H9 (cell line): Measurements from ENCODE around the gene VPREB3. TPM values are rescaled to one million over a fixed set of nuclear protein-coding genes. Genes with fewer than 3 reads are reported as not detected.

ENCODE experiments used
- DNase-seq: peaks from one replicate; pipeline ENCODE4 v3.0.0-alpha.2; 2017
- H2AFZ ChIP-seq: one replicate; pipeline ENCODE4 v1.6.1; 2013; ENCODE audit warnings: mild to moderate bottlenecking, low read length, control low read depth, moderate library complexity
- H2AK5ac ChIP-seq: 2 replicates; pipeline ENCODE4 v1.6.1; 2013; ENCODE audit warnings: low read length, control low read depth, mixed read lengths; ENCODE audit not compliant: insufficient read length
- H2BK120ac ChIP-seq: one replicate; pipeline ENCODE4 v1.6.1; 2013; ENCODE audit warnings: low read depth, mild to moderate bottlenecking, low read length, control low read depth, inconsistent platforms; ENCODE audit not compliant: poor library complexity, severe bottlenecking
- H2BK12ac ChIP-seq: 2 replicates; pipeline ENCODE4 v1.6.1; 2013; ENCODE audit warnings: low read length, control low read depth, mixed read lengths, low read depth; ENCODE audit not compliant: insufficient read length
- H2BK15ac ChIP-seq: 2 replicates; pipeline ENCODE4 v1.6.1; 2013; ENCODE audit warnings: low read depth, low read length, control low read depth
- H2BK20ac ChIP-seq: one replicate; pipeline ENCODE4 v1.6.1; 2013; ENCODE audit warnings: low read depth, mild to moderate bottlenecking, low read length, control low read depth, inconsistent platforms; ENCODE audit not compliant: poor library complexity, severe bottlenecking
- H2BK5ac ChIP-seq: 2 replicates; pipeline ENCODE4 v1.6.1; 2013; ENCODE audit warnings: low read length, control low read depth, mixed read lengths; ENCODE audit not compliant: insufficient read length
- H3K14ac ChIP-seq: 2 replicates; pipeline ENCODE4 v1.6.1; 2013; ENCODE audit warnings: low read length, control low read depth; ENCODE audit not compliant: insufficient read depth
- H3K18ac ChIP-seq: 2 replicates; pipeline ENCODE4 v1.6.1; 2013; ENCODE audit warnings: low read depth, mild to moderate bottlenecking, mixed read lengths, low read length, control low read depth; ENCODE audit not compliant: insufficient read length
- H3K23ac ChIP-seq: 2 replicates; pipeline ENCODE4 v1.6.1; 2013; ENCODE audit warnings: low read length, control low read depth, mixed read lengths, low read depth; ENCODE audit not compliant: insufficient read length
- H3K23me2 ChIP-seq: 2 replicates; pipeline ENCODE4 v1.6.1; 2013; ENCODE audit warnings: low read depth, mild to moderate bottlenecking, mixed read lengths, low read length, control low read depth; ENCODE audit not compliant: insufficient read length, poor library complexity, severe bottlenecking
- H3K27ac ChIP-seq: 2 replicates; pipeline ENCODE4 v1.5.1; 2013; ENCODE audit warnings: low read length, control low read depth, mixed read lengths, low read depth; ENCODE audit not compliant: insufficient read length
- H3K27me3 ChIP-seq: 2 replicates; pipeline ENCODE4 v1.6.1; 2013; ENCODE audit warnings: low read length, control low read depth, inconsistent platforms; ENCODE audit not compliant: insufficient read depth
- H3K4ac ChIP-seq: 2 replicates; pipeline ENCODE4 v1.6.1; 2013; ENCODE audit warnings: low read depth, mild to moderate bottlenecking, control low read depth, inconsistent platforms, low read length, moderate library complexity
- H3K4me1 ChIP-seq: 2 replicates; pipeline ENCODE4 v1.6.1; 2013; ENCODE audit warnings: low read length, control low read depth, inconsistent platforms; ENCODE audit not compliant: insufficient read depth
- H3K4me2 ChIP-seq: 2 replicates; pipeline ENCODE4 v1.6.1; 2013; ENCODE audit warnings: low read length, control low read depth, mixed read lengths; ENCODE audit not compliant: insufficient read length, insufficient read depth
- H3K56ac ChIP-seq: 2 replicates; pipeline ENCODE4 v1.6.1; 2013; ENCODE audit warnings: low read depth, mild to moderate bottlenecking, mixed read lengths, low read length, control low read depth; ENCODE audit not compliant: insufficient read length
- H3K79me1 ChIP-seq: 2 replicates; pipeline ENCODE4 v1.6.1; 2013; ENCODE audit warnings: low read depth, mild to moderate bottlenecking, moderate library complexity, low read length, control low read depth, inconsistent platforms; ENCODE audit not compliant: insufficient read depth, poor library complexity, severe bottlenecking
- H3K79me2 ChIP-seq: 2 replicates; pipeline ENCODE4 v1.6.1; 2013; ENCODE audit warnings: low read length, control low read depth, inconsistent platforms; ENCODE audit not compliant: insufficient read depth
- H3K9ac ChIP-seq: 2 replicates; pipeline ENCODE4 v1.6.1; 2013; ENCODE audit warnings: low read length, control low read depth, mixed read lengths; ENCODE audit not compliant: insufficient read length; ENCODE audit errors: extremely low read depth
- H3K9me3 ChIP-seq: one replicate; pipeline ENCODE4 v1.6.1; 2013; ENCODE audit warnings: low read depth, low read length, inconsistent platforms; ENCODE audit not compliant: control insufficient read depth
- H3T11ph ChIP-seq: one replicate; pipeline ENCODE4 v1.6.1; 2013; ENCODE audit warnings: mild to moderate bottlenecking, low read length, control low read depth, inconsistent platforms
- H4K20me1 ChIP-seq: one replicate; pipeline ENCODE4 v1.6.1; 2013; ENCODE audit not compliant: control insufficient read depth, insufficient read length, insufficient read depth
- H4K5ac ChIP-seq: 2 replicates; pipeline ENCODE4 v1.6.1; 2013; ENCODE audit warnings: low read depth, mild to moderate bottlenecking, mixed read lengths, low read length, control low read depth; ENCODE audit not compliant: insufficient read length
- H4K8ac ChIP-seq: replicated peaks from 2 replicates; pipeline ENCODE4 v1.6.1; 2013; ENCODE audit warnings: low read length, control low read depth, mixed read lengths, low read depth; ENCODE audit not compliant: insufficient read length
- H4K91ac ChIP-seq: 2 replicates; pipeline ENCODE4 v1.6.1; 2013; ENCODE audit warnings: low read depth, mild to moderate bottlenecking, moderate library complexity, mixed read lengths, low read length, control low read depth; ENCODE audit not compliant: insufficient read length
- H3K27ac Mint-ChIP-seq, 3 experiments: 2 replicates in 2 of 3; 3 replicates in 1 of 3; pipeline ENCODE4 v1.8.0; 2020 to 2021; ENCODE audit warnings: mixed read lengths in 3 of 3, mild to moderate bottlenecking in 1 of 3, moderate library complexity in 1 of 3
- H3K27me3 Mint-ChIP-seq: 2 replicates; pipeline ENCODE4 v1.8.0; 2021; ENCODE audit warnings: low read depth, mild to moderate bottlenecking, moderate library complexity, mixed read lengths
- H3K36me3 Mint-ChIP-seq, 3 experiments: 2 replicates in 2 of 3; 3 replicates in 1 of 3; pipeline ENCODE4 v1.8.0; 2020 to 2021; ENCODE audit warnings: low read depth in 3 of 3, mixed read lengths in 3 of 3; ENCODE audit not compliant: insufficient read depth in 1 of 3
- H3K4me1 Mint-ChIP-seq, 2 experiments: 2 replicates each; pipeline ENCODE4 v1.8.0; 2020; ENCODE audit warnings: mixed read lengths in 2 of 2
- H3K4me3 Mint-ChIP-seq, 2 experiments: 2 replicates in 1 of 2; 3 replicates in 1 of 2; pipeline ENCODE4 v1.8.0; 2020 to 2021; ENCODE audit warnings: mild to moderate bottlenecking in 2 of 2, mixed read lengths in 2 of 2, moderate library complexity in 1 of 2
- H3K9me3 Mint-ChIP-seq, 2 experiments: 2 replicates in 1 of 2; 3 replicates in 1 of 2; pipeline ENCODE4 v1.8.0; 2020; ENCODE audit warnings: mild to moderate bottlenecking in 2 of 2, mixed read lengths in 2 of 2, moderate library complexity in 1 of 2
- WGBS: extraction: QIAGEN DNeasy Blood & Tissue Kit; methylation state at CpG from one replicate; pipeline ENCODE4 v1.1.7; 2013; ENCODE audit warnings: missing lambda C conversion rate, low lambda C conversion rate, mixed read lengths; ENCODE audit not compliant: insufficient read length; ENCODE audit errors: extremely low coverage; 5-methylcytosine and 5-hydroxymethylcytosine counted together
- total RNA-seq: library from RNA; stranded (reverse); gene quantifications from 2 replicates; pipeline ENCODE4 v1.2.1, GENCODE V29; 2021
- TF ChIP-seq, protein P1 (sequence below): fragments of 200-600 bp; sonication (generic); conservative IDR thresholded peaks from 3 replicates; pipeline ENCODE4 v1.8.0; 2021; ENCODE audit warnings: antibody characterized with exemption, mild to moderate bottlenecking

VPREB3 gene
- total RNA-seq, 1 experiment from 2014 or later = 0.50 TPM

DNA sequence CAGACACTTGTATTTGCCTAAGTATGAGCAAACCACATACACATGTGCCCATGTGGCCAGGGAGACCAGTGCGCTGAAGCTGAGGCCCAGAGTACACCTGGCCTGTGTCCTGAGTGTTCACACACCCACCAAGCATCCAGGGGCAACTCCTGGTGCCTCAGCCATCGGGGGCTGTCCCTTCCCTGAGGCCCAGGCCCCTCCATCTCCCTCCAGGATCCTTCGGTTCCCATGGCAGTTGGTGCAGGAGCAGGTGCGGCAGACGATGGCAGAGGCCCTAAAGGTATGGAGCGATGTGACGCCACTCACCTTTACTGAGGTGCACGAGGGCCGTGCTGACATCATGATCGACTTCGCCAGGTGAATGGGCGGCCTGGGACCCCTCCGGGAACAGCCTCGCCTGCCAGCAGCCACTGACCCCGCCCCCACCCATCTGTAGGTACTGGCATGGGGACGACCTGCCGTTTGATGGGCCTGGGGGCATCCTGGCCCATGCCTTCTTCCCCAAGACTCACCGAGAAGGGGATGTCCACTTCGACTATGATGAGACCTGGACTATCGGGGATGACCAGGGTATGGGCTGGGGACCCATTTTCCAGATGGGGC, 26.0 kb upstream of the VPREB3 start:
- Histone ChIP-seq H3K4me2 (no peak overlapping the region), H3K14ac (no peak overlapping the region), H3K27me3 (no peaks in the 10 kb centered on the region; the same call in 1 of the 2 replicates), H3K23ac (no peak overlapping the region), H3K18ac (no peak overlapping the region), H3K4me1 (no peaks in the 10 kb centered on the region), H4K8ac (no peak overlapping the region), H3T11ph (no peak overlapping the region), H2BK120ac (no peak overlapping the region), H2BK12ac (no peak overlapping the region), H4K5ac (no peak overlapping the region), H3K9me3 (no peaks in the 10 kb centered on the region), H3K56ac (no peak overlapping the region), H2BK5ac (no peak overlapping the region), H3K27ac (no peak overlapping the region), H2AK5ac (no peak overlapping the region), H3K79me2 (no peaks in the 10 kb centered on the region), H4K20me1 (no peaks in the 10 kb centered on the region), H3K23me2 (no peaks in the 10 kb centered on the region), H4K91ac (no peak overlapping the region), H3K79me1 (no peaks in the 10 kb centered on the region), H3K4ac (no peak overlapping the region), H2AFZ (no peak overlapping the region), H2BK15ac (no peak overlapping the region), H2BK20ac (no peak overlapping the region), H3K9ac (no peak overlapping the region)
- no CpG with 5 or more reads among the region's 20 CpGs for WGBS
- DNase-seq = no peak
- Mint-ChIP-seq H3K4me1 (peaks cover 3 to 5% of the 10 kb centered on the region in 2 experiments; a peak in 3 of 4 replicates), H3K27ac (no peak overlapping the region), H3K27me3 (peaks cover 14% of the 10 kb centered on the region), H3K9me3 (no peaks in the 10 kb centered on the region), H3K4me3 (no peak overlapping the region), H3K36me3 (no peaks in the 10 kb centered on the region)
- TF ChIP-seq, protein P1, sequence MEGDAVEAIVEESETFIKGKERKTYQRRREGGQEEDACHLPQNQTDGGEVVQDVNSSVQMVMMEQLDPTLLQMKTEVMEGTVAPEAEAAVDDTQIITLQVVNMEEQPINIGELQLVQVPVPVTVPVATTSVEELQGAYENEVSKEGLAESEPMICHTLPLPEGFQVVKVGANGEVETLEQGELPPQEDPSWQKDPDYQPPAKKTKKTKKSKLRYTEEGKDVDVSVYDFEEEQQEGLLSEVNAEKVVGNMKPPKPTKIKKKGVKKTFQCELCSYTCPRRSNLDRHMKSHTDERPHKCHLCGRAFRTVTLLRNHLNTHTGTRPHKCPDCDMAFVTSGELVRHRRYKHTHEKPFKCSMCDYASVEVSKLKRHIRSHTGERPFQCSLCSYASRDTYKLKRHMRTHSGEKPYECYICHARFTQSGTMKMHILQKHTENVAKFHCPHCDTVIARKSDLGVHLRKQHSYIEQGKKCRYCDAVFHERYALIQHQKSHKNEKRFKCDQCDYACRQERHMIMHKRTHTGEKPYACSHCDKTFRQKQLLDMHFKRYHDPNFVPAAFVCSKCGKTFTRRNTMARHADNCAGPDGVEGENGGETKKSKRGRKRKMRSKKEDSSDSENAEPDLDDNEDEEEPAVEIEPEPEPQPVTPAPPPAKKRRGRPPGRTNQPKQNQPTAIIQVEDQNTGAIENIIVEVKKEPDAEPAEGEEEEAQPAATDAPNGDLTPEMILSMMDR = no peak
